ENCODE measurements around the gene CPLANE2.

Gene CPLANE2

DNA sequence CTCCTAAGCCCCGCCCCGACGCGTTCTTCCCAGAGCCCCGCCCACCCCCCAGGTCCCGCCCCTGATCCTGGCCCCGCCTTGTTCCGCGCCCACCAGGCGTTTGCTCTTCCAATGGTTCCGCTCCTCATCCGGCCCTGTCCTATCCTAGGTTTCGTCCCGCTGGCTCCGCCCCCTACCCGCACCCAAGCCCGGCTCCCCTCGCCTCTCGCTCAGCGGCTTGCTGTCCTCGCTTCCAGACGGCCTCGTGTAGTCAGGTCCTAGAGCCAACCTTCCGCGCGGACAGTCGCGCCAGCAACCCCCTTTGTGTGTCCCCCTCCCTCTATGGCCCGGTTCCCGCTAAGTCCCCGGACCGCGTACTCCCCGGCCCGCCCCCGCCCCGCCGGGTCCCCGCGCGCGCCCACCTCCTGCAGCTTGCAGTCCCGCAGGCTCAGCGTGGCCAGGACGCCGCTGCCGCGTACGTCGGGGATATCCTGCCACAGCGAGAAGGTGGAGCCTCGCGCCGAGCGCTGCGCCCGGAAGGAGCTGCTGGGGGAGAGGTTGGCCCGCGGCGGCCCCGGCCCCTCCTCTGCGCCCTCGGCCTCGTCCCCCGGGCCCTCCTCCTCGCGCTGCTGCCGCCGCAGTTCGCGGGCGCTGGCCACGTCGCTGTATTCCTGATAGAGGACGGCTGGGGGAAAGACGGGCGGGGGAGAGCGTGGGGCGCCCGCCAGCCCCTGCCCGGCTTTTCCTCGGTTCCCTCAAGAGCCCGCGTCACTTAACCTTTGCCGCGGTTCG, 30.3 kb downstream of the CPLANE2 start:
- H3K27ac Mint-ChIP-seq: peak overlapping the region; percentile 92 to 97 (median 96)

DNA sequence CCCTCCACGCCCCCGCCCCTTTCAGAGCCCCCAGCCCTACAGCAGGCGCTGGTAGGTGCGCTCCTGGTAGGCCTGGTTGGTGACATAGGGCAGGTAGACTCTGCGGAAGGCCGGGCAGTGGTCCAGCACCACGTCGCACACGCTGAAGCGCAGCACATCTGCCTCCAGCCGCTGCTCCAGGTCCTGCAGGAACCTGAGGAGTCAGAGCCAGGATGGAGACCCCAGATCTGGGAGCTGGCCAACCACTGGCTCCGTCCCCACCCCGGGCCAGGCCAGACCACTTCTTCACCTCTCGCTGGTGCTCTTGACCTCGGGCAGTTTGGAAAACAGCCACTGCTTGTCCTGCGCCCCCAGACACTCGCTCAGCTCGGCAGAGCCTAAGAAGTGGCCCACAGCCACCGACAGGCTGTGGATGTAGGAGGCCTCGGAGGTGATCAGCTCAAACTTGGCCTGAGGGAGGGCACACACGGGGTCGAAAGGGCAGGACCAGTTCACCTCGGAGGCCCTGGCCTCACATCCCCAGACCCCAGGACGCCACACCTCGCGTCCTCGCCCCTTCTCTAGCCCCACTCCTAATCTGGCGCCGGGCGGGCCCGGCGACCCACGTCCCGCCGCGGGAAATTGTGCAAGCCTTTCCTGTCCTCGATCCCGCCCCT, 31.0 kb downstream of the CPLANE2 start:
- Mint-ChIP-seq H3K9me3 (no peaks in the 10 kb centered on the region), H3K4me3 (peak overlapping the region; percentile 86 to 89 (median 88)), H3K27ac (peak overlapping the region; percentile 92 to 97 (median 96)), H3K36me3 (ENCODE audit: low read depth) (peaks cover 4% of the 10 kb centered on the region), H3K4me1 (peaks cover 18% of the 10 kb centered on the region), H3K27me3 (ENCODE audit: low read depth) (peaks cover 3% of the 10 kb centered on the region)
- TF ChIP-seq, protein P1, sequence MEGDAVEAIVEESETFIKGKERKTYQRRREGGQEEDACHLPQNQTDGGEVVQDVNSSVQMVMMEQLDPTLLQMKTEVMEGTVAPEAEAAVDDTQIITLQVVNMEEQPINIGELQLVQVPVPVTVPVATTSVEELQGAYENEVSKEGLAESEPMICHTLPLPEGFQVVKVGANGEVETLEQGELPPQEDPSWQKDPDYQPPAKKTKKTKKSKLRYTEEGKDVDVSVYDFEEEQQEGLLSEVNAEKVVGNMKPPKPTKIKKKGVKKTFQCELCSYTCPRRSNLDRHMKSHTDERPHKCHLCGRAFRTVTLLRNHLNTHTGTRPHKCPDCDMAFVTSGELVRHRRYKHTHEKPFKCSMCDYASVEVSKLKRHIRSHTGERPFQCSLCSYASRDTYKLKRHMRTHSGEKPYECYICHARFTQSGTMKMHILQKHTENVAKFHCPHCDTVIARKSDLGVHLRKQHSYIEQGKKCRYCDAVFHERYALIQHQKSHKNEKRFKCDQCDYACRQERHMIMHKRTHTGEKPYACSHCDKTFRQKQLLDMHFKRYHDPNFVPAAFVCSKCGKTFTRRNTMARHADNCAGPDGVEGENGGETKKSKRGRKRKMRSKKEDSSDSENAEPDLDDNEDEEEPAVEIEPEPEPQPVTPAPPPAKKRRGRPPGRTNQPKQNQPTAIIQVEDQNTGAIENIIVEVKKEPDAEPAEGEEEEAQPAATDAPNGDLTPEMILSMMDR (IDR thresholded peaks at IDR 0.05; ENCODE audit: unreplicated experiment in 3 of 3): no peak

More for the DNA sequence above, 30.3 kb downstream of the CPLANE2 start:
- Mint-ChIP-seq H3K27me3 (ENCODE audit: low read depth) (peaks cover 8% of the 10 kb centered on the region), H3K4me1 (peaks cover 18% of the 10 kb centered on the region), H3K36me3 (ENCODE audit: low read depth) (peaks cover 4% of the 10 kb centered on the region), H3K9me3 (no peaks in the 10 kb centered on the region), H3K4me3 (peak overlapping the region; percentile 86 to 89 (median 88))
- TF ChIP-seq, protein P1 (IDR thresholded peaks at IDR 0.05; ENCODE audit: unreplicated experiment in 3 of 3): no peak

DNA sequence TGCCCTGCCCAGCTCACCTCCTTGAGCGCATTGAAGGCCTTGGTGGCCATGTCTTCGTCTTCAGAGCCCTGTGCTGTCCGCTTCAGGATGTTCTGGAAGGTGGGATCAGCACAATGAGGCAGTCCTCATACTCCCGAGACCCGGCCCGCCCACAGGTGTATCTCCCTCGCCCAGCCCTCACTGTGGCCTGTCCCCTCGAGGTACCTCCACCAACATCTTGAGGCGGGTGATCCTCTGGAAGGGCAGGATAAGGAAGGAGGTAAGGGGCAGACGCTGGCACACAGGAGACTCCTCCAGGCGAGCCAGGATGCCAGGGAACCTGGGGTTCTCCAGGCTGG, 31.7 kb downstream of the CPLANE2 start:
- Mint-ChIP-seq H3K36me3 (ENCODE audit: low read depth) (peaks cover 4% of the 10 kb centered on the region), H3K27ac (no peak overlapping the region), H3K9me3 (no peaks in the 10 kb centered on the region), H3K27me3 (ENCODE audit: low read depth) (peaks cover 3% of the 10 kb centered on the region), H3K4me3 (peak overlapping the region in 1 of 3 experiments; percentile 32), H3K4me1 (peaks cover 15% of the 10 kb centered on the region)
- TF ChIP-seq, protein P1 (IDR thresholded peaks at IDR 0.05; ENCODE audit: unreplicated experiment in 3 of 3): peak in 1 of 3 experiments; percentile 3

DNA sequence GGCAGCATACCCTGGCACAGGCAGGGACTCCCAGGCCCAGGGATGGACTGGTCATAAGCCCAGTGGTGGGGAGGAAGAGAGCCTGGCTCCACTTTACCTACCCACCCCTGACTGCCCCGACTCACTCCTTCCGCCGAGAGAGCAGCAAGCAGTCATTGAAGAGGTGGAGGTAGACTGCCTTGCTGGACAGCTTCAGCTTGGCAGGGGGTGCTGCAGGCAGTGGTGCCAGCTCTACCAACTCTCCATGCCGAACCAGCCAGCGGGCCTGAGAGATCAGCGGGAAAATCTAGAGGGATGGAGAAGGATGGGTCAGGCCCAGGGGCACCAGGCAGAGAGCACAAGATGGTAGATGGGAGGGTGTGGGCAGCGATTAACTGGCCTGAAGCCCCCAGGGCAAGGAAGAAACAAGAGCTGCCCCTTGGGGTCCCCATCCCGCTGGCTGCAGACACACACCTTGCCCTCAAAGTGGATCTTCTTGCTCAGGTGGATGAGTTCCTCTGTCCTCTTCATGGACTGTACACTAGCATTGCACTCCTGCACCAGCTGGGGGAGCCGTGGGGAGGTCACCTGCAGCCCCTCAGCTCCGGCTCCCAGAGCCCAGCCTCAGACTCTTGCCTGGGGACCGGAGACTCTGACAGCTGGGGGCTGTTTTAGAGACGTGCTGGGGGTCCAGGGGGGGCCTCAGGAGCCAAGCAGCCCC, 32.2 kb downstream of the CPLANE2 start:
- peak overlapping the region; percentile 51 to 72 (median 61) for H3K4me3 Mint-ChIP-seq
- peaks cover 3% of the 10 kb centered on the region for H3K27me3 Mint-ChIP-seq (ENCODE audit: low read depth)
- H3K27ac Mint-ChIP-seq: peak overlapping the region in 1 of 3 experiments; percentile 33
- H3K4me1 Mint-ChIP-seq: peaks cover 14% of the 10 kb centered on the region
- peaks cover 4% of the 10 kb centered on the region for H3K36me3 Mint-ChIP-seq (ENCODE audit: low read depth)
- TF ChIP-seq, protein P1 (IDR thresholded peaks at IDR 0.05; ENCODE audit: unreplicated experiment in 3 of 3): peak; percentile 36 to 46 (median 38)
- H3K9me3 Mint-ChIP-seq: no peaks in the 10 kb centered on the region

DNA sequence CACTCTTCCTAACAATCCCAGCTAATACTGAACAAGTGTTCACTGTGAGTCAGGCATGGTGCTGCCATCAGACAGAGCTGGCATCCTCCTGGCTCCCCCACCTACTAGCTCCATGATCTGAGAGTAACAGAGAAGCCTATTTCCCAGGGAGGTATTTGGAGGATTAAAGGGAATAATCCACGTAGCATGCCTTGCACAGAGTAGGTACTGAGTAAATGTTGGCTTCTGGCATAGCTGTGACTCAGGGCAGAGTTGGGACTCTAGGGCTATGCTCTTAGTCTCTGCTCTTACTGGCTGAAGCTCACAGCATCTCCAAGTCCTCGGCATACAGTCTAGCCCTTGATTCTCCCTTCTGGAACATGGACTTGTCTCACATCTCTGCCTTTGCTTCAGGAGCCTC, 32.8 kb downstream of the CPLANE2 start:
- H3K9me3 Mint-ChIP-seq: no peaks in the 10 kb centered on the region
- H3K4me3 Mint-ChIP-seq: peak overlapping the region in 1 of 3 experiments; percentile 45
- H3K36me3 Mint-ChIP-seq (ENCODE audit: low read depth): peaks cover 4% of the 10 kb centered on the region
- TF ChIP-seq, protein P1 (IDR thresholded peaks at IDR 0.05; ENCODE audit: unreplicated experiment in 3 of 3): no peak
- peaks cover 3% of the 10 kb centered on the region for H3K27me3 Mint-ChIP-seq (ENCODE audit: low read depth)
- H3K27ac Mint-ChIP-seq: peak overlapping the region in 1 of 3 experiments; percentile 33
- H3K4me1 Mint-ChIP-seq: peaks cover 9% of the 10 kb centered on the region
